Neural cell (in vitro differentiated cells): Measurements from ENCODE around the gene DMBT1. TPM values are rescaled to one million over a fixed set of nuclear protein-coding genes. Genes with fewer than 3 reads are reported as not detected.

Source experiments
- H2AFZ ChIP-seq: fragments of 200-600, 300-800 bp; sonication (generic), shearing (Covaris generic); 2 replicates; pipeline ENCODE4 v1.6.0; 2014; ENCODE audit warnings: low read depth, mild to moderate bottlenecking, antibody characterized with exemption, low read length, moderate library complexity
- H3F3A ChIP-seq: fragments of 200-600 bp; shearing (Covaris generic); 2 replicates; pipeline ENCODE4 v1.6.1; 2016; ENCODE audit warnings: mild to moderate bottlenecking, moderate library complexity, mixed read lengths, antibody characterized with exemption, low read length; ENCODE audit not compliant: insufficient read depth, poor library complexity, severe bottlenecking
- H3K27ac ChIP-seq: fragments of 200-600, 300-800 bp; sonication (generic), shearing (Covaris generic); 2 replicates; pipeline ENCODE4 v1.5.1; 2014; ENCODE audit warnings: mild to moderate bottlenecking, low read length, moderate library complexity
- H3K27me3 ChIP-seq: fragments of 300-800, 200-600 bp; sonication (generic), shearing (Covaris generic); 2 replicates; pipeline ENCODE4 v1.6.0; 2014; ENCODE audit warnings: mild to moderate bottlenecking, low read depth, low read length, moderate library complexity; ENCODE audit not compliant: insufficient read depth
- H3K36me3 ChIP-seq: fragments of 300-800, 200-600 bp; sonication (generic), shearing (Covaris generic); 2 replicates; pipeline ENCODE4 v1.5.1; 2014; ENCODE audit warnings: mild to moderate bottlenecking, antibody characterized with exemption, low read length, moderate library complexity; ENCODE audit not compliant: insufficient read depth
- H3K4me2 ChIP-seq: fragments of 300-800, 200-600 bp; sonication (generic), shearing (Covaris generic); 2 replicates; pipeline ENCODE4 v1.6.0; 2014; ENCODE audit warnings: mild to moderate bottlenecking, low read length
- H3K4me3 ChIP-seq: fragments of 300-800, 200-600 bp; sonication (generic), shearing (Covaris generic); 2 replicates; pipeline ENCODE4 v1.5.1; 2014; ENCODE audit warnings: mild to moderate bottlenecking, low read length, moderate library complexity
- H3K79me2 ChIP-seq: fragments of 200-600 bp; shearing (Covaris generic); replicated peaks from 2 replicates; pipeline ENCODE4 v1.6.0; 2014; ENCODE audit warnings: mild to moderate bottlenecking, low read length, moderate library complexity; ENCODE audit not compliant: insufficient read depth
- H3K9ac ChIP-seq: fragments of 300-800, 200-600 bp; sonication (generic), shearing (Covaris generic); 2 replicates; pipeline ENCODE4 v1.6.1; 2016; ENCODE audit warnings: mild to moderate bottlenecking, low read length, mixed read lengths
- H3K9me2 ChIP-seq: fragments of 200-600 bp; shearing (Covaris generic); 2 replicates; pipeline ENCODE4 v1.6.1; 2016; ENCODE audit warnings: mild to moderate bottlenecking, low read length, mixed read lengths; ENCODE audit not compliant: insufficient read depth
- H3K9me3 ChIP-seq: fragments of 200-600, 300-800 bp; sonication (generic), shearing (Covaris generic); 2 replicates; pipeline ENCODE4 v1.6.1; 2016; ENCODE audit warnings: mild to moderate bottlenecking, mixed run types, low read length, moderate library complexity, mixed read lengths
- H4K20me1 ChIP-seq: fragments of 200-600 bp; shearing (Covaris generic); 2 replicates; pipeline ENCODE4 v1.6.1; 2016; ENCODE audit warnings: mild to moderate bottlenecking, mixed run types; ENCODE audit not compliant: insufficient read depth
- CTCF ChIP-seq: fragments of 450-650 bp; IDR thresholded peaks from 2 replicates; pipeline ENCODE4 v1.5.1; 2014; ENCODE audit warnings: antibody characterized with exemption, mild to moderate bottlenecking, moderate library complexity; ENCODE audit not compliant: poor library complexity, severe bottlenecking
- EP300 ChIP-seq: fragments of 450-650 bp; conservative IDR thresholded peaks from 2 replicates; pipeline ENCODE4 v1.6.1; 2014; ENCODE audit warnings: antibody characterized with exemption, mild to moderate bottlenecking, moderate library complexity; ENCODE audit not compliant: poor library complexity, severe bottlenecking
- EZH2 ChIP-seq: fragments of 200-600, 300-800 bp; shearing (Covaris generic), sonication (generic); IDR thresholded peaks from 2 replicates; pipeline ENCODE4 v1.6.1; 2014; ENCODE audit warnings: antibody characterized with exemption, low read length, borderline replicate concordance, mild to moderate bottlenecking; ENCODE audit not compliant: insufficient read depth, poor library complexity, severe bottlenecking
- MXI1 ChIP-seq: fragments of 450-650 bp; conservative IDR thresholded peaks from 2 replicates; pipeline ENCODE4 v1.6.1; 2014; ENCODE audit warnings: antibody characterized with exemption, mild to moderate bottlenecking; ENCODE audit not compliant: poor library complexity, severe bottlenecking
- POLR2AphosphoS5 ChIP-seq: IDR thresholded peaks from 2 replicates; pipeline ENCODE4 v1.6.1; 2012
- RAD21 ChIP-seq: fragments of 450-650 bp; conservative IDR thresholded peaks from 2 replicates; pipeline ENCODE4 v1.6.1; 2014; ENCODE audit warnings: antibody characterized with exemption, mild to moderate bottlenecking, moderate library complexity
- REST ChIP-seq: IDR thresholded peaks from 2 replicates; pipeline ENCODE4 v1.6.1; 2012; ENCODE audit warnings: borderline replicate concordance
- SMC3 ChIP-seq: fragments of 450-650 bp; conservative IDR thresholded peaks from 2 replicates; pipeline ENCODE4 v1.6.1; 2014; ENCODE audit warnings: antibody characterized with exemption, mild to moderate bottlenecking, moderate library complexity; ENCODE audit not compliant: poor library complexity
- TAF1 ChIP-seq: IDR thresholded peaks from 2 replicates; pipeline ENCODE4 v1.6.1; 2012; ENCODE audit warnings: low read depth
- polyA plus RNA-seq: library from polyadenylated mRNA; depleted of rRNA; stranded (reverse); fragments of >200 nt; gene quantifications from 2 replicates; pipeline ENCODE4 v1.2.3, GENCODE V29; 2014

DMBT1 gene
- polyA plus RNA-seq, 1 donor from 2014 or later, result not detected

- Histone ChIP-seq H3K9me3 (no peaks in the 10 kb centered on the region), H3K9ac (no peak overlapping the region), H3K27me3 (no peaks in the 10 kb centered on the region), H3K79me2 (no peaks in the 10 kb centered on the region), H3K9me2 (no peaks in the 10 kb centered on the region), H3K27ac (no peak overlapping the region), H3K4me3 (no peak overlapping the region), H4K20me1 (no peaks in the 10 kb centered on the region), H2AFZ (no peak overlapping the region), H3F3A (no peaks in the 10 kb centered on the region), H3K36me3 (no peaks in the 10 kb centered on the region), H3K4me2 (no peak overlapping the region)
- no peak for TF ChIP-seq SMC3
- no peak for TF ChIP-seq REST
- no peak for TF ChIP-seq EZH2
- TF ChIP-seq CTCF, result no peak
- no peak for TF ChIP-seq POLR2AphosphoS5
- no peak for TF ChIP-seq MXI1
- TF ChIP-seq EP300, result no peak
- TF ChIP-seq RAD21, result no peak
- no peak for TF ChIP-seq TAF1
Measured at GRCh38 chr10:122587098-122587760, 26.7 kb downstream of the DMBT1 start.

- TF ChIP-seq CTCF, result no peak
- TF ChIP-seq EP300, result no peak
- TF ChIP-seq MXI1, result no peak
- TF ChIP-seq RAD21, result no peak
- no peak for TF ChIP-seq POLR2AphosphoS5
- no peak for TF ChIP-seq TAF1
- no peak for TF ChIP-seq REST
- TF ChIP-seq EZH2, result no peak
- TF ChIP-seq SMC3, result no peak
- Histone ChIP-seq H3K27me3 (no peaks in the 10 kb centered on the region), H2AFZ (no peak overlapping the region)
Measured at GRCh38 chr10:122588381-122588780, 27.8 kb downstream of the DMBT1 start.

More at GRCh38 chr10:122588381-122588780, 27.8 kb downstream of the DMBT1 start:
- H3K79me2 ChIP-seq, result no peaks in the 10 kb centered on the region
- no peaks in the 10 kb centered on the region for H3K9me2 ChIP-seq
- H3K9me3 ChIP-seq, result no peaks in the 10 kb centered on the region
- no peak overlapping the region for H3K4me3 ChIP-seq
- no peaks in the 10 kb centered on the region for H3F3A ChIP-seq
- no peaks in the 10 kb centered on the region for H3K36me3 ChIP-seq
- H3K27ac ChIP-seq, result no peak overlapping the region
- no peak overlapping the region for H3K9ac ChIP-seq
- no peak overlapping the region for H3K4me2 ChIP-seq
- H4K20me1 ChIP-seq, result no peaks in the 10 kb centered on the region
